ENCODE results near the gene FGF18.

Gene FGF18

DNA sequence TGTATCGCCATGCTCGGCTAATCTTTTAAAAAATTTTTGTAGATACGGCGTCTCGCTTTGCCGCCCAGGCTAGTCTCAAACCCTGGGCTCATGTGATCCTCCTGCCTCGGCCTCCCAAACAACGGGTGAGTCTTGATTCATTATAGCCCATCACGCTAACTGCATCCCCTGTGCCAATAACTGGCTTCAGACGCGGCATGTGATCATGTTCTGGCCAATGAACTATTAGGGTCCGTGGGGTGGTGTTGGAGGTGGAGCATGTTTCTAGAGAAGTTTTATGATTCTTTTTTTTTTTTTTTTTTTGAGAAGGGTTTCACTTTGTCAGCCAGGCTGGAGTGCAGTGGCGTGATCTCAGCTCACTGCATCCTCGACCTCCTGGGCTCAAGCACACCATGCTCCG, 51.0 kb downstream of the FGF18 start:
- TF ChIP-seq TAF1 (IDR thresholded peaks at IDR 0.05; ENCODE audit: borderline replicate concordance, insufficient read depth, low read length) (no peak), POLR2AphosphoS5 (IDR thresholded peaks at IDR 0.05; ENCODE audit: low read depth, low read length) (no peak), SIN3A (IDR thresholded peaks at IDR 0.05; ENCODE audit: borderline replicate concordance, insufficient read depth, low read length) (no peak), FOXP2 (optimal IDR thresholded peaks at IDR 0.05; ENCODE audit: borderline replicate concordance, extremely low read depth, extremely low read length, insufficient read depth) (no peak)
- TF ChIP-seq, protein P1, sequence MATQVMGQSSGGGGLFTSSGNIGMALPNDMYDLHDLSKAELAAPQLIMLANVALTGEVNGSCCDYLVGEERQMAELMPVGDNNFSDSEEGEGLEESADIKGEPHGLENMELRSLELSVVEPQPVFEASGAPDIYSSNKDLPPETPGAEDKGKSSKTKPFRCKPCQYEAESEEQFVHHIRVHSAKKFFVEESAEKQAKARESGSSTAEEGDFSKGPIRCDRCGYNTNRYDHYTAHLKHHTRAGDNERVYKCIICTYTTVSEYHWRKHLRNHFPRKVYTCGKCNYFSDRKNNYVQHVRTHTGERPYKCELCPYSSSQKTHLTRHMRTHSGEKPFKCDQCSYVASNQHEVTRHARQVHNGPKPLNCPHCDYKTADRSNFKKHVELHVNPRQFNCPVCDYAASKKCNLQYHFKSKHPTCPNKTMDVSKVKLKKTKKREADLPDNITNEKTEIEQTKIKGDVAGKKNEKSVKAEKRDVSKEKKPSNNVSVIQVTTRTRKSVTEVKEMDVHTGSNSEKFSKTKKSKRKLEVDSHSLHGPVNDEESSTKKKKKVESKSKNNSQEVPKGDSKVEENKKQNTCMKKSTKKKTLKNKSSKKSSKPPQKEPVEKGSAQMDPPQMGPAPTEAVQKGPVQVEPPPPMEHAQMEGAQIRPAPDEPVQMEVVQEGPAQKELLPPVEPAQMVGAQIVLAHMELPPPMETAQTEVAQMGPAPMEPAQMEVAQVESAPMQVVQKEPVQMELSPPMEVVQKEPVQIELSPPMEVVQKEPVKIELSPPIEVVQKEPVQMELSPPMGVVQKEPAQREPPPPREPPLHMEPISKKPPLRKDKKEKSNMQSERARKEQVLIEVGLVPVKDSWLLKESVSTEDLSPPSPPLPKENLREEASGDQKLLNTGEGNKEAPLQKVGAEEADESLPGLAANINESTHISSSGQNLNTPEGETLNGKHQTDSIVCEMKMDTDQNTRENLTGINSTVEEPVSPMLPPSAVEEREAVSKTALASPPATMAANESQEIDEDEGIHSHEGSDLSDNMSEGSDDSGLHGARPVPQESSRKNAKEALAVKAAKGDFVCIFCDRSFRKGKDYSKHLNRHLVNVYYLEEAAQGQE (IDR thresholded peaks at IDR 0.05; ENCODE audit: insufficient read depth in 1 of 2, low read depth in 2 of 2, low read length in 2 of 2) = no peak

DNA sequence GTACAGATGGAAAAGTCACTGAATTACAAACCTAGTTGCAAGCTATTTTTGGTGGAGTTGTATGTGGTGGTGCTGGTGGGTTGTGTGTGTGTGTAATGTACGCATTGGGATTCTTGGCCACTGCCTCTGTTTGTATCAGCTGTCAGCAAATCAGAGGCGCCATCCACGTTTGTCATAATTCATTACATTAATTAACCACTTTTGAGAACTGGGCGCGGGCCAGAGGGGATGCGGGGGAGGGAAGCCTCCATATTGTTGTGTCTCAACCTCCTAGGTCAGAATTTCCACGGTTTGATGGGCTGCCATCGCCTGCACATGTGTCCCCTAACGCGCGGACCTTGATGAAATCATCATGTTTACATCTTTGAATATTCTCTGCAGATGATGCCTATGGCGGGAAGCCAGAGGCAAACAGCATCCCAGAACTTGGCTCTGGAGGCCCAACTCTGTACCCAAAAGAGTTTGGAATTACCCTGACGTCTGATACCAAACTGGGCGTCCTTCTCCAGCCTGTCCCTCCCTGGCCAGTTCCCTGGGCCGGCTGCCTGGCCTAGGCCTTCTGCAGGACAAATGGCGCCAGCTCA, 54.9 kb downstream of the FGF18 start:
- peak; percentile 24 for TF ChIP-seq FOXP2 (optimal IDR thresholded peaks at IDR 0.05; ENCODE audit: borderline replicate concordance, extremely low read depth, extremely low read length, insufficient read depth)
- TF ChIP-seq SIN3A (IDR thresholded peaks at IDR 0.05; ENCODE audit: borderline replicate concordance, insufficient read depth, low read length) = no peak

DNA sequence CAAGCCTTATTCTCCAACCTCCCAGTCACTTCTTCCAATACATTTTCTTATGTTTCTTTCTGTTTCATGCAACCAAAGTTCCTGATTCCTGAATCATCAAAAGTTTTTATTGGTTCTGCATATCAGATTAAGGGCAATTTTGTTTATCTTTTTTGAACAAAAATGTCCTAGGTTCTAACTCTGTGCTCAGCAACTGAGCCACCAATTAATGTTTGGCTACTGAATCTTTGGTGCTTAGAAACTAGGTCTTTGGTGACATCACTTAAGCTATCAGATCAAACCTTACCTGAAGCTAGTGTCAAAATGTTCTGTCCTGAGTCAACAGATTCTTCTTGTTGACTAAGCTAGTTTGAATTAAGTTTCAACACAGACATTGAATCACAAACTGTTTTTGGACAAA, 56.1 kb downstream of the FGF18 start:
- TF ChIP-seq SIN3A (IDR thresholded peaks at IDR 0.05; ENCODE audit: borderline replicate concordance, insufficient read depth, low read length) (no peak), TAF1 (IDR thresholded peaks at IDR 0.05; ENCODE audit: borderline replicate concordance, insufficient read depth, low read length) (no peak), FOXP2 (optimal IDR thresholded peaks at IDR 0.05; ENCODE audit: borderline replicate concordance, extremely low read depth, extremely low read length, insufficient read depth) (no peak), POLR2AphosphoS5 (IDR thresholded peaks at IDR 0.05; ENCODE audit: low read depth, low read length) (no peak)
- TF ChIP-seq, protein P1 (IDR thresholded peaks at IDR 0.05; ENCODE audit: insufficient read depth in 1 of 2, low read depth in 2 of 2, low read length in 2 of 2) = no peak

DNA sequence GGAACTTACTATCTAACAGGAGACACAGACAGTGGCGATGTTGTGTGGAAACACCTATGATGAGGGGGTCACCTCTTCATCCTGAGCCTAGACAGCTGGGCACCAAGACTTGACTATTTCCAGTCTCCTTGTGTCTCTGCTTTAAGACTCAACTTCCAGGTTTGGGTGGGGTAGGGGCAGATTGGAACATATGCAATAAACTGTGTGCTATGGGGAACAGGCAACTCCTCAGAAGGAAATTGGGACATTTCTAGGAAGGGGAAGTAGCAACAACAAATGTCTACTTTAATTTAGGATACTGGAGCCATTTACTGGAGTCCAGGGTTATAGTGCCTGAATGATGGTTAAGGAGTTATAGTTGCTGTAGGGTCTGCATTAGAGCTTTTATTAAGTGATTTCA, 57.3 kb downstream of the FGF18 start:
- TF ChIP-seq SIN3A (IDR thresholded peaks at IDR 0.05; ENCODE audit: borderline replicate concordance, insufficient read depth, low read length) (no peak), TAF1 (IDR thresholded peaks at IDR 0.05; ENCODE audit: borderline replicate concordance, insufficient read depth, low read length) (no peak), FOXP2 (optimal IDR thresholded peaks at IDR 0.05; ENCODE audit: borderline replicate concordance, extremely low read depth, extremely low read length, insufficient read depth) (no peak), POLR2AphosphoS5 (IDR thresholded peaks at IDR 0.05; ENCODE audit: low read depth, low read length) (no peak)
- TF ChIP-seq, protein P1 (IDR thresholded peaks at IDR 0.05; ENCODE audit: insufficient read depth in 1 of 2, low read depth in 2 of 2, low read length in 2 of 2) = no peak

DNA sequence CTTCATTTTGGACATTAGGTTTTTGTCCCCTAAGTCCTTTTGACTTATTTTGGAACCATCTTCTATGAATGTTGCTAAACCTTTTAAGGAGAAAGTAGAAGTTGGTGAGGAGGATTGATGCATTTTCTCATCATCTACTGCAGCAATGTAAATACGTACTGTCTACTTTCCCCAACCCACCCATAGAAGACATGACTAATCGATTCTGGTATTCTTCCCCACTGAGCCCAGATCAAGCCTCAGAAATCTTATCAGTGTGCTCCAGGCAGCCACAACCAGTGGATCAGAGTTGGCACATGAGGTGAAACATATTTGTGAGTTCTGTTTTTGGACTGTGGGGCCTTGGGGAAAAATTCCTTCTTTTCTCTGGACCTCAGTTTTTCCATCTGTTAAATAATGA, 57.7 kb downstream of the FGF18 start:
- TF ChIP-seq, protein P1 (IDR thresholded peaks at IDR 0.05; ENCODE audit: insufficient read depth in 1 of 2, low read depth in 2 of 2, low read length in 2 of 2) = no peak
- TF ChIP-seq POLR2AphosphoS5 (IDR thresholded peaks at IDR 0.05; ENCODE audit: low read depth, low read length) (no peak), TAF1 (IDR thresholded peaks at IDR 0.05; ENCODE audit: borderline replicate concordance, insufficient read depth, low read length) (no peak), FOXP2 (optimal IDR thresholded peaks at IDR 0.05; ENCODE audit: borderline replicate concordance, extremely low read depth, extremely low read length, insufficient read depth) (no peak), SIN3A (IDR thresholded peaks at IDR 0.05; ENCODE audit: borderline replicate concordance, insufficient read depth, low read length) (no peak)
